ENCODE results near the gene LRP1B.
A peak's percentile ranks its signal among the peaks of the same experiment; 100 is the strongest.

LRP1B gene

GRCh38 chr2:141778315-141778835 is 352.4 kb downstream of the LRP1B start:
- H3K4me3 ChIP-seq (ENCODE audit: low read length): no peak overlapping the region
- TF ChIP-seq CTCF (conservative IDR thresholded peaks at IDR 0.05; ENCODE audit: low read depth, low read length): no peak
- DNase-seq (ENCODE audit: low read depth): no peak

- H3K4me3 ChIP-seq (ENCODE audit: low read length): no peak overlapping the region
- DNase-seq (ENCODE audit: low read depth): no peak
- TF ChIP-seq CTCF (conservative IDR thresholded peaks at IDR 0.05; ENCODE audit: low read depth, low read length): no peak
Measured at GRCh38 chr2:141770530-141770929, 360.3 kb downstream of the LRP1B start.

GRCh38 chr2:141767691-141768090 is 363.1 kb downstream of the LRP1B start:
- TF ChIP-seq CTCF (conservative IDR thresholded peaks at IDR 0.05; ENCODE audit: low read depth, low read length): no peak
- DNase-seq (ENCODE audit: low read depth): no peak
- H3K4me3 ChIP-seq (ENCODE audit: low read length): no peak overlapping the region

GRCh38 chr2:141767051-141767450 is 363.8 kb downstream of the LRP1B start:
- TF ChIP-seq CTCF (conservative IDR thresholded peaks at IDR 0.05; ENCODE audit: low read depth, low read length): no peak
- peak; percentile 87 for DNase-seq (ENCODE audit: low read depth)
- H3K4me3 ChIP-seq (ENCODE audit: low read length): no peak overlapping the region

GRCh38 chr2:141766225-141766624 is 364.6 kb downstream of the LRP1B start:
- no peak overlapping the region for H3K4me3 ChIP-seq (ENCODE audit: low read length)
- no peak for DNase-seq (ENCODE audit: low read depth)
- TF ChIP-seq CTCF (conservative IDR thresholded peaks at IDR 0.05; ENCODE audit: low read depth, low read length): no peak

GRCh38 chr2:141748616-141749015 is 382.2 kb downstream of the LRP1B start:
- no peak for DNase-seq (ENCODE audit: low read depth)
- no peak overlapping the region for H3K4me3 ChIP-seq (ENCODE audit: low read length)
- TF ChIP-seq CTCF (conservative IDR thresholded peaks at IDR 0.05; ENCODE audit: low read depth, low read length): no peak

GRCh38 chr2:141741652-141742051 is 389.2 kb downstream of the LRP1B start:
- DNase-seq (ENCODE audit: low read depth): no peak
- no peak for TF ChIP-seq CTCF (conservative IDR thresholded peaks at IDR 0.05; ENCODE audit: low read depth, low read length)
- no peak overlapping the region for H3K4me3 ChIP-seq (ENCODE audit: low read length)
